ENCODE data around the gene SZRD1.
"Not testable (repeated sequence)": the region's sequence is repeated elsewhere in the genome, so short reads cannot be mapped to it uniquely, and the experiment has no call there.

The SZRD1 gene

DNA sequence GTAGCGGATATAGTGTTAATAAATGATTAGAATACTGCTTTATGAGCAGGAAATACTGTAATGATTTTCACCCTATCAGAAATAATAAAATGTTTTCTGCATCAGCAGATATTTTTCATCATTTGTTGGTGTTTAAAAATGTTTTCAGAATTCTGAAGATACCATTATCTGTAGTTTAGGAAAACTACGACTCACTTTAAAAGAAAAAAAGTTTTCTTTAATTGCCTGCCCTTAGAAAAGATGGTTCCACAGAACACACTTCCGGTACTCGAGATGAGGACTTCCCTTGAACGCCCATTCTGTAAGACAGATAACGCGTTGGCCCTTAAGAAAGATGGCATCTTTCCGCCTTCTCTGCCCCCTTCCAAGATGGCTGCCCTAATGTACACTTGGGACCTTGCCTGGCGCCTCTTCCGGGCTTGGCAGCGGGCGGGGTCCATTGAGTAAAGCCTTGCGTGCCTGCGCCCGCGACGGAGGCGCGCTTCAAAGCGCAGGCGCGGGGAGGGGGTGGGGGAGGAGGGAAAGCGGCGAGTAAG lies at the start of gene SZRD1:
TSS of gene SZRD1 (plus strand) at position 521 of the 536 bp plus-strand sequence. CDS start 16 bp downstream, outside the sequence.
- DNase-seq, result peak in 51 of 56 donors; percentile 81 to 98 (median 96)

DNA sequence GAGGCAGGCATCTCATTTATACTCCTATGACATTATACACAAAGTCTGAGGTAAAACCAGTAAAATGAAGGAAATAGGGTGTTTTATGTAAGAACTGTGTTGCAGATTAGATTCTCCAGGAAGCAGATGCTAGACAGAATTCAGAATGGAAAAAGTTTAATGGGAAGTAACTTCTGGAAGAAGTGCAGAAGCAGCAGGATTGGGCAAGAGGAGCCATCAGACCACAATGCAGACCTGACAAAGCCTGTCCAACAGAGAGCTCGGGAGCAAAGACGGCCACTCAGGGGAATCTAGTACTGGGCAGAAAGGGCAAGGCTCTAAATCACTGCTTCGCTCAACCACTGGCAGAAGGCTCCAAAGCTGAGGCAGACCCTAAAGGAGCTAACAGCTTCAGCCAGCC lies 48.5 kb upstream of the SZRD1 start:
- peak in 2 of 56 donors; percentile 0 to 5 for DNase-seq

DNA sequence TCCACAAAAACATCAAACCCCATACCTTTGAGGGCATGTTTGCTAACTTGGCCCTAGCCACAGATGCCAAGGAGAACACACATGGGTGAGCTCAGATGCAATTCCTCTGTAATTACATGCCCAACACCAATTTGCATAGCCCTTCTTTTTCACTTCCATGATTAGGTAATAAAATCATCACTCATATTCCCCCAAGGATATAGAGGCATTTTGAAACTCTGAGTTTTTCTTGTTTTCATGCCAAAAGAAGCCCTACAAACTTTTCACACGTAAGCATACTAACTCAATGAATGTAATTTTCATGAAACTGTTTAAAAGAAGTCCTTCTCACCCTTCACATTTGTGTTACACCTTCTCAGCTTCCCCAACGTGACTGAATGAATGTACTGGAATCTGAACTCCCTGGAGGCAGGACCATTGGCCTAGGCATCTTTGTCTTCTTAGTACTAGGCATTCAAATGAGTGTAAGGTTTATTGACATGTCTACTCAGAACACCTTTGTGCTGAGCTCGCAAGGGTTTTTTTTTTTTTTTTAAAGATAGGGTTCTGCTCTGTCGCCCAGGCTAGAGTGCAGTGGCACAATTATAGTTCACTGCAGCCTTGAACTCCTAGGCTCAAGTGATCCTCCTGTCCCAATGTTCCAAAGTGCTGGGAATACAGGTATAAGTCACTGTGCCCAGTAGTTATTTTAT lies 45.7 kb upstream of the SZRD1 start:
- DNase-seq, result no peak

GRCh38 chr1:16324456-16324890 lies 42.6 kb upstream of the SZRD1 start:
- no peak for DNase-seq

DNA sequence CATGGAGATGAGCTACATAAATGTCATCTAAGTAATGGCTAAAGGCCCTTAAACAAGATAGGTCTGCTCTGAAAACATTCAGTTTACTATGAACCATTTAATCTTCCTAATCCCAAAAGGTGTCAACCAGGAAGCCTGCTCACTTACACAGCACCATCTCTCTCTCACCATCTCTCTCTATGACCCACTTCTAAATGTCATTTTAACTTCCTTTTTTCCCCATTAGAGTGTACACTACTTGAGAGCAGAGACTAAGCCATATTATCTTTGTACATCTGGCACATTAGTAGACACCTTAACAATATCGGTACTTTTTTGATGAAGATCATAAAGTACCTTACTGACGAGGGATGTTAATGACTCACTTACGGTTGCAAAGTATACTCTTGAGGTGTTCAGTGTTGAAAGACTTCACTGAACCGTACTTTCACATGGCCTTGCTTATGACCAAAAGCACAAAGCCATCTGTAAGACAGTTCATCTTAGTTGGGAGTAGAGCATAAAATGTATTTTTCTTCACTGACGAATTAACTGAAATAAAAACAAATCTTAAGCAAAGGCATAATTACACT lies 40.1 kb upstream of the SZRD1 start:
- DNase-seq, result no peak

DNA sequence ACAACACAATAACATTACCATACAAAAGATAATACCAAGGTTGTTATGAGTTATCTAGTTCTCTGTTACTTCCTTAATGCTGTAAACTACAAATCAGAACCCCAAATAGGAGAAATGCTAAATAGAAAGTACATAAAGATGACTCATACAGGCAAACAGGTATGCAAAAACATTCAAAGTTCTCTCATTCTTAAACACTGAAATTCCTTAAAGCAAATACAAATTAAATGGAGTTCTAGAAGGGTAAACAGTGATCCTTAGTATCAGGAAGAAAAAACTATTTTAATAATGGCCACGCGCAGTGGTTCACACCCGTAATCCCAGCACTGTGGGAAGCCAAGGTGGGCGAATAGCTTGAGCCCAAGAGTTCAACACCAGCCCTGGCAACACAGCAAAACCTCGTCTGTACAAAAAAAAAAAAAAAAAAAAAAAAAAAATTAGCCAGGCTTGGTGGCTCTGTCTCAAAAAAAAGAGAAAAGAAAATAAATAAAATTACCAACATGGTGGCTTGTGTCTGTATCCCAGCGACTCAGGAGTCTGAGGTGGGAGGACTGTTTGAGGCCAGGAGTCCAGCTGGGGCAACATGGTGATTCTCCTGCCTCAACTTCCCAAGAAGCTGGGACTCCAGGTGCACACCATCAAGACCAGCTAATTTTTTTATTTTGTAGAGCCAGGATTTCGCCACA lies 32.2 kb upstream of the SZRD1 start:
- DNase-seq, result no peak

- no peak for DNase-seq
These were observed 28.1 kb upstream of the SZRD1 start for GRCh38 chr1:16338961-16339360.

DNA sequence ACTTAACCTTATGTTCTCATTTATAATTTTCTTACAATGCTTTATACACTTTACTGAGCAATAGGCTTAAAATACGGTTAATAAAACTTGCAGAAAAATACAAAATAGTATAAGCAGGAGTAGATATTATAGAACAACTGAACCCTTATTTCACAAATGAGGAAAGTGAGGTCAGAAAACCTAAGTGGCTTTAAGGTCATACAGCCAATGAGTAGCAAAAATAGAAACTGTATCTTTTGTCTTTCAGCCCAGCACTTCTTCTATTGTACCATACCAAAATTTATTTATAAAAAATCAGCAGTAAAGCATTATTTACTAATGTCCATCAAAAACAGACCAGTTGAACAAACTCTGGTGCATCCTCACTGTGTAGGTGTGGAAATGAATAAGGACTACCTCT lies 26.4 kb upstream of the SZRD1 start:
- DNase-seq, result no peak

- DNase-seq, result no peak
These were observed 24.5 kb upstream of the SZRD1 start for GRCh38 chr1:16342331-16343062.

- DNase-seq, result not testable (repeated sequence)
These were observed 23.8 kb upstream of the SZRD1 start for GRCh38 chr1:16343276-16343675.

DNA sequence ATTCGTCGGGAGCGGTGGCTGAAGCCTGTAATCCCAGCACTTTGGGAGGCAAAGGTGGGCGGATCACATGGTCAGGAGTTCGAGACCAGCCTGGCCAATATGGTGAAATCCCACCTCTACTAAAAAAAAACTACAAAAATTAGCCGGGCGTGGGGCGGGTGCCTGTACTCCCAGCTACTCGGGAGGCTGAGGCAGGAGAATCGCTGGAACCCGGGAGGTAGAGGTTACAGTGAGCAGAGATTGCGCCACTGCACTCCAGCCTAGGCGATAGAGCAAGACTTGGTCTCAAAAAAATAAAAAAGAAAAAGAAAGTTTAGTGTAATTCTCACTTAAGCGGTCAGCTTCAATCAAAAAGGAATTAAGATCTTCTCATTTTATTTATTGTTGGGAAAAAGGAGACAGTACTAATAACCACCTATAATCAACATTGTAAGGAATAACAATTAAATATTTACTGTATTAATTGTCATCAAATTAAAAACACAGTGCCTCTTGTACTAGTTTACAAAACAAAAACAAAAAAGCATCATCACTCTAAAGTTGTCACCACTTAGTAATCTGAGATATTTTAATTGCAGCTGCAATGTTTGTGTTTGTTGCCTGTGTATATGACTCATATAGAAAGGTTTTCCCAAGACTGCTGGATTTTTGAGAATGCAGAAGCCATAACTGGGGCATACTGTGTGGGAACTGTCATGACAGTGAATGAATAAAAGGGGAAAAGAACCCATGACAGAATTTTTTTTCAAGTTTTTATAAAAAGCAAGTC lies 18.4 kb upstream of the SZRD1 start:
- DNase-seq, result no peak

DNA sequence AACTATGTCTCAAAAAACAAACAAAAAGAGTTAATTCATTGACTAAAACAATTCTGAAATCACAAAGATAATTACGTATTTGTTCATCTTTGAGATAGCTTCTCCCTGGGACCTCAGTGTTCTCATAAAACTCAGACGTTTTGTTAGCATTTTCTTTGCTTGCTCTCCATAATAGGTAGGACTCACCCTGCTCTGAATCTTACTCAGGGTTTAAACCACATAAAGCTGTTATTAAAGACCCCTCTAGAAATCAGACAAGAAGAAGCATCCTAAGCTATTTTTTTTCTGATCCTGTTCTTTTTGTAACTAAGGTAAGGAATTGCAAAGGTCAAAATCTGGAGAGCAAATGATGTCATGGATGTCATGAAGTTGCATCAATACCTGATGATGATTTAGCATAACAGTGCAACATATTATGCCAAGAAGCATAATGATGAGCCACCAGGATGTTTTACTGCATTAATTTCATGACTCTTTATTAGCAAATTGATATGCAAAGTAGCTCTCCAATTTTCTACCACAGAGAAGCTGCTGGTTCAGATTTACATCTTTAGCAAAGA lies 17.1 kb upstream of the SZRD1 start:
- DNase-seq, result no peak

- DNase-seq, result peak in 11 of 56 donors; percentile 4 to 37 (median 20)
These were observed 15.5 kb upstream of the SZRD1 start for GRCh38 chr1:16351456-16351993.

DNA sequence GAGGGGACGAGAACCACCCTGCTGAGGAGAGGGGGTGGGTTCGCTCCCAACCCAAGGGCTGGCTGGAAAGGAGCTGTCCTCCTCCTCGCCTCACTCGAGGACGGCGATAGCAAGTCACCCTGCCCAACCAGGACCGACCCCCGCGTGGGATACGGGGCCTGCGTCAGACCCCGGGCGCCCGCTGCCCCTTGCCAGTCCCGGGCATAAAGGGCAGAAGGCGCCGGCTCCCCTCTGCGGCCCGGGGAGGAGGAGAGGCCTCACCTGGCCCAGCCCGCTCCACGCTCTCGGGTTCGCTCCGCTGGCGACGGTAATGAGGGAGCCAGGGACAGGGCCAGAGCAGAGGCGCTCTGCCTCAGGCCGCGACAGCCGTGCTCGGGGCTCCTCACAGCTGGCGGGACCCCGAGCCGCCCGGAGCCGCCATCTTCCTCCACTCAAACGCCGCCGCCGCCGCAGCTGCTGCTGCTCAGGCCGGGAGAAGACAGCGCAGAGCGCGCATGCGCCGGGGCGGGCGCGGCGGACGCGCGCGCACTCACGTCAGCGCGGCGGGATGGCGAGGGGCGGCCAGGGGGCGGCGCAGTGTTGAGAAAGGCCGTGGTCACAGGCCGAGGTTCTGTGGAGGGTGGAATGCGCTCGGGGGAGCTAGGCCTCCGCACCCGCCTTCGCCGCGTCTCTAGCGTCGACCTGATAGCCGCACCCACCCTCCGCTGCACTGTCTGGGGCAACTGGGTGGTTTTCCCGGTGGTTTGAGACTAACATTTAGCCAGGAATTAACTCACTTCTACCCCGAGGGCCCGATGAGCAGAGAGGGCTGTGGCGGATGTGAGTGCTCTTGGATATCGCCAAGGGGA lies 14.8 kb upstream of the SZRD1 start, which contains the start of gene FBXO42:
TSS of gene FBXO42 (minus strand) at position 487 of the 848 bp plus-strand sequence. CDS start 37,062 bp downstream, outside the sequence.
- DNase-seq, result peak in 54 of 56 donors; percentile 46 to 93 (median 84)

GRCh38 chr1:16352842-16353535 lies 14.1 kb upstream of the SZRD1 start:
- peak in 1 of 56 donors; percentile 47 for DNase-seq

- no peak for DNase-seq
These were observed 12.4 kb upstream of the SZRD1 start for GRCh38 chr1:16354619-16355018.

DNA sequence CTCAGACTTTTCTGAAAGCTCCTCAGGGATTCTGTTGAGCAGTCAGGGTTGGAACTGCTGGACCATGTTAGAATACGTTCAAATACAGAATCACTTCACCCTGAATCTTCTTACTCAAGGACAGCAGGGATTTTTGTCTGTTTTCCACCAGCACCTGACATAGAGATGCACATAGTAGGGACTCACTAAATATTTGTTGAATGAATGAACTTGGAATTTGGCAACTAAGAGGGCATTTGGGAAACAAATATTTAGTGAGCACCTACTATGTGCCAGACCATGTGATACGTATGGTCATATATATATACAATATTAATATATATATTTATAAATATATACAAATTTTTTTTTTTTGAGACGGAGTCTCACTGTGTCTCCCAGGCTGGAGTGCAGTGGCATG lies 10.2 kb upstream of the SZRD1 start:
- DNase-seq, result no peak

DNA sequence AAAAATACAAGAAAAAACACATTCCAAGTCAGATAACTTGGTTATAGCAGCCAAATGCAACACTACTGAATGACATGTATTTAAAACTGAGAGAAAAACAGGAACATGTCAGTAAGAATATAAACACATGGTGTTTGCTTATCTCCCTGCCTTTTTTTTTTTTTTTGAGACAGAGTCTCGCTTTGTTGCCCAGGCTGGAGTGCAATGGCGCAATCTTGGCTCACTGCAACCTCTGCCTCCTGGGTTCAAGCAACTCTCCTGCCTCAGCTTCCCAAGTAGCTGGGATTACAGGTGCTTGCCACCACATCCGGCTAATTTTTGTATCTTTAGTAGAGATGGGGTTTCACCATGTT lies 1.9 kb upstream of the SZRD1 start:
- DNase-seq, result not testable (repeated sequence)

Measured in nucleus accumbens (tissue), 56 donors.